Stimulated activated CD8-positive, alpha-beta memory T cell treated with anti-CD3 and anti-CD28 coated beads, Interleukin-15, amount 100 ng/mL, for 48 hours (primary cell): ENCODE data around the gene HELT.
A peak's percentile ranks its signal among the peaks of the same experiment; 100 is the strongest.
"Not testable (repeated sequence)": the region's sequence is repeated elsewhere in the genome, so short reads cannot be mapped to it uniquely, and the experiment has no call there.

Source experiments
- DNase-seq, 2 donors: peaks; one replicate each; pipeline ENCODE4 v3.0.0-alpha.2; 2020; ENCODE audit warnings: low read depth in 2 of 2

HELT gene

GRCh38 chr4:185036019-185036418 lies 17.7 kb downstream of the HELT start:
- no peak for DNase-seq

- DNase-seq = no peak
Observed at GRCh38 chr4:185036842-185037241, 18.6 kb downstream of the HELT start.

GRCh38 chr4:185039508-185040273 lies 21.4 kb downstream of the HELT start:
- peak in 1 of 2 donors; percentile 22 for DNase-seq

GRCh38 chr4:185040523-185040922 lies 22.2 kb downstream of the HELT start:
- DNase-seq = no peak

- DNase-seq = not testable (repeated sequence)
Observed at GRCh38 chr4:185050286-185050685, 32.0 kb downstream of the HELT start.

GRCh38 chr4:185051283-185051682 lies 33.0 kb downstream of the HELT start:
- not testable (repeated sequence) for DNase-seq

- DNase-seq = no peak
Observed at GRCh38 chr4:185053746-185054145, 35.5 kb downstream of the HELT start.

GRCh38 chr4:185054272-185054671 lies 36.0 kb downstream of the HELT start:
- DNase-seq = no peak

- DNase-seq = no peak
Observed at GRCh38 chr4:185054886-185055285, 36.6 kb downstream of the HELT start.

- no peak for DNase-seq
Observed at GRCh38 chr4:185061610-185062009, 43.3 kb downstream of the HELT start.

- no peak for DNase-seq
Observed at GRCh38 chr4:185062606-185063005, 44.3 kb downstream of the HELT start.

- DNase-seq = no peak
Observed at GRCh38 chr4:185066179-185066578, 47.9 kb downstream of the HELT start.

GRCh38 chr4:185068837-185069236 lies 50.5 kb downstream of the HELT start:
- no peak for DNase-seq
